GDM1 (cell line): ENCODE data around the gene GNE.
"Not testable (repeated sequence)": the region's sequence is repeated elsewhere in the genome, so short reads cannot be mapped to it uniquely, and the experiment has no call there.

Source experiments
- DNase-seq: peaks from one replicate; lab custom pipeline; 2025; lab: John Stamatoyannopoulos, UW

Gene GNE

GRCh38 chr9:36207546-36208012 is 50.7 kb downstream of the GNE start:
- no peak for DNase-seq

GRCh38 chr9:36207016-36207415 is 51.2 kb downstream of the GNE start:
- no peak for DNase-seq

DNA sequence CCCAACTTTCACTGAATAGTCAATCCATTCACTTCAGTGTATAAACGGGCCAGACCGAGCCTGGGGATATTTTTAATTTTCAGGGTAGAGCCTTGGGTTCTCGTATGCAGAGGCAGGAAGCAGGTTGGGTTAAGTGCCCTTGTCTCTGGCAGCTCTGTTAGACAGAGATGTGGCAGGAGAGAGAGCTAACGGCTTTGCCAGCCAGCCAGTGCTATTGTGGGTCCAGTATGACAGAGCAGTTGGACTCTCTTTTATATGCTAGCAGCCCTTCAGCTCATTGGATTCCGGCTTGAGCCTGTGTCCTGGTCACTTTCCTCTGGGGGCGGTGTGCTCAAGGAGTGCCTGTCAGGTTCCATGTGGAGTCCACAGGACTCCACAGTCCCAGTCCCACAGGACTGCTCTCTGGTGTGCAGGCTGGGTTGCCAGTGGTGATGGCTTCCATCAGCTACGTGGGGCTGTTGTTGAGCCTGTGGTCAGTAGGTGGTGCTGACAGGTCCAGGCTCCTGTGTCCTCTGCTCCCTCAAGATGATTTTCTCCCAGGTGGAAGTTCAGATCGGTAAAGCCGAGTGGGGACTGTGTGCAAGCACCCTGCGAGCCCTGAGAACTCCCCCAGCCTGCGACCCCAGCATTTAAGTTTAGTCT is 53.2 kb downstream of the GNE start:
- DNase-seq, result no peak

DNA sequence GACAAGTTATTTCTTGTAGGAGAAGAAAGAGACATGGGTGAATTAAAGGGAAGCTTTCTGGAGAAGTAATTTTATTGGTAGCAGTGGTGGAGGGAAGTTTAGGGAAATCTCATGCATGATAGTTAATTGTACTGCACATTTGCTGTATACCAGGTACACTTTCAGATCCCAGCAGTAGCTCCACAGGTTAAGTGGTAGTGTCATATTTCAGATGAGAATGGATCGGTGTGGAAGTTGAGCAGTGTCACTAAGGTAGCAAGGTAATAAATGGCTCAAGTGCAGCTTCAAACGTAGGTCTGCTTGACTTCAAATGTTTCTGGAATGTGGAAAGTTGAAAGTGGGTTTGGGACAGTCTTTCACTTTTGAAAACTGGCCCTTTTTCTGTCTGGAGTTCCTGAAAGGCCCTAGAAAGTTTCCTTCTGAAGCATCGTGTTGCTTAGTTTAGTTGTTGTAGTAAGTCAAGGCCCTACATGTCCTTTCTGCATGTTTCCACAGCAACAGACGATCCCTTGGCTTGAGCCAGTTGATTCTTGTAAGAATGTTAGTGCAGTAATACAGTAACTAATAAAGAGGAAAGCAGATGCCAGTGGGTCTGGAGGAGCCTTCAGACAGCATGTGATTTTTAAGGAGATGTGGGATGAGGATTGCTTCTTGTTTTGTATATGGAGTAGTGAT is 63.8 kb downstream of the GNE start:
- DNase-seq, result no peak

DNA sequence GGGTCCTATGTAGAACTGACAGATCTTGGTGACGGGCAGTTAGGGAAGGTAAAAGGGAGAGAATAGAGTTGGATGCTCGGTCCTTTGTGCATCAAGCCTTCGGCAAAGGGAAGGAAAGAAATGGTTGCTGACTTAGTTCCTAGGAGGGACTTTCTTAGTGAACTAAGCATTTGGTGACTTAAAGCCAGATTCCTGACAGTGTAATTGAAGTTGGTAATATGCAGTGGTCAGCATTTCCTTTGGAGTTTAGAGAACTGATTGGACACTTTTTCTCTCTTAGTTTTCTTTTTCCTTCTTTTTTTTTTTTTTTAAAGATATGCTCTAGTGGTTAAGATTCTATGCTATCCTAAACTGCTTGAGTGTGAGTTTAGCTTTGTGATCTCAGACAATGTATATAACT is 65.2 kb downstream of the GNE start:
- no peak for DNase-seq

GRCh38 chr9:36192196-36192595 is 66.1 kb downstream of the GNE start:
- no peak for DNase-seq

- no peak for DNase-seq
Observed at GRCh38 chr9:36191686-36192085, 66.6 kb downstream of the GNE start.

DNA sequence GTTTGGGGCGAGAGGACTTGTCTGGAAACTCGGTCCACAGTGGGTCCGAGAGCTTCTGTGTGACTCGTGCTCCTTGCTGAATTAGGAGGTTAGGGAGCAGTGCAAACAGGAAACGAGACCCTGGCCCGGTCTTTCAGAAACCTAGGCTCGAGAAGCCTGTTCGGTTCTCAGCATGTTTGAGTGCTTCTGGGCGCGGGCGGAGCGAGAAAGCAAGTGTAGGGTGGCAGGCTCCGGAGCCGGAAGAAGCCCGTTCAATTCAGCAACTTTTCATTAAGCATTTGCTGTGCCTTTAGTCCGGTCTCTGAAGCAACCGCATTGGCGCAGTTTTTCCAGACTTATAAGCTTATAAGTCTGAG is 67.0 kb downstream of the GNE start:
- DNase-seq, result no peak

GRCh38 chr9:36190388-36191289 is 67.6 kb downstream of the GNE start, which contains the start of gene CLTA:
CLTA (plus strand) TSS chr9:36190921; CDS start chr9:36191057, 136 bp downstream.
- DNase-seq, result peak; percentile 97

DNA sequence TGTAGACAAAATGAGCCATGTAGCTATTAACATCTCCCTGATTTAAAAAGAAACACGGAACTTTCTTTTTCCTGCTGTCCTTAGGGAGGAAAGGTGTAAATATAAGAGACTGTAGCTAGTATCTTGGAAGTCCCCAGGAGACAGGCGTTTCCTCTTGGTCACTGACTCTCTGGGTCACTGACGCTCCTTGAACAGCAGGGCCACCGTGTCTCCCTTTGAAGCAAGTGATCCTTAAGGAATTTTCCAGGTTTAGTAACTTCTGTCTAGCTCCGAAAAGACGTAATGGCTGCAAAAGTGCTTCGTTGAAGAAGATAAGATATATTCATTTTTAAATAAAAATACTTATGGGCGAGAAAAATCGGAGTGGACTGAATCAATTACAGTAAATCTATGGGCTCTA is 68.3 kb downstream of the GNE start:
- no peak for DNase-seq

DNA sequence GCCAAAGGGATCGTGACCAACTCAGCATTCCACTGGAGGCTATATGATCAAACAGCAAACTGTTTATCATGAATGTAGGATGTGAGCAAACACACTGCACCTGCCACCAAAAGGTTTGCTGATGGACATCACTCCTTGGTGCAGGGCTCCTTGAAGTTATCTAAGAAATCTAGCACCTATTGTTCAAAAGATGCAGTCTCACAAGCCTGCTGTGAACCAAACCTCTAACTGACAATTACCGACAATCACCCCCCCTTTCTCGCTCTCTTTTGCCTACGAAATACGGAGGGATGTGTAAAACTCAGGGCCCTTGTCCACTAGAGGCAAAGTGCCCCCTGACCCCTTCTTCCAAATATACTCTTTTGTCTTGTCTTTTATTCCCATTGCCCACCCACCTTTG is 70.0 kb downstream of the GNE start:
- no peak for DNase-seq

DNA sequence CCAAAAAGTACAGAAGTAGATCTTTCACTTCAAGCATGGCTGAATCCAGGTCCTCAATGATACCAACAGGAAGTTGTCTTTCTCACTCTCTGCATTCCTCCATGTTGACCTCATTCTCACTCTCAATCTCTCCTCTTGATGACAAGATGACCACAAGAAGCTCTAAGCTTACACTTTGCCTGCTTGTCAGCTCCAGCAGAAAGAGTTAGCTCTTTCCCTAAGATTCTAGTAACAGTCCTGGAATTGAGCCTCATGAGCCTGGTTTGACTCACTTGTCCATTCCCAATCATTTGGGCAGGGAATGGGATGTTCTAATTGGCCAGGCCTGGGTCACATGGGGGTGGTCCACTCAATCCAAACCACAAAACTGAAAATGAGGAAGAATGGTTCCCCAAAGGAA is 70.8 kb downstream of the GNE start:
- no peak for DNase-seq

DNA sequence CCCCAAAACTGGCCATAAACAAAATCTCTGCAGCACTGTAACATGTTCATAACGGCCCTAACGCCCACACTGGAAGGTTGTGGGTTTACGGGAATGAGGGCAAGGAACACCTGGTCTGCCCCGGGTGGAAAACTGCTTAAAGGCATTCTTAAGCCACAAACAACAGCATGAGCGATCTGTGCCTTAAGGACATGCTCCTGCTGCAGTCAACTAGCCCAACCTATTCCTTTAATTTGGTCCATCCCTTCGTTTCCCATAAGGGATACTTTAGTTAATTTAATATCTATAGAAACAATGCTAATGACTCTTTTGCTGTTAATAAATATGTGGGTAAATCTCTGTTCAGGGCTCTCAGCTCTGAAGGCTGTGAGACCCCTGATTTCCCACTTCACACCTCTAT is 78.0 kb downstream of the GNE start:
- DNase-seq, result not testable (repeated sequence)

DNA sequence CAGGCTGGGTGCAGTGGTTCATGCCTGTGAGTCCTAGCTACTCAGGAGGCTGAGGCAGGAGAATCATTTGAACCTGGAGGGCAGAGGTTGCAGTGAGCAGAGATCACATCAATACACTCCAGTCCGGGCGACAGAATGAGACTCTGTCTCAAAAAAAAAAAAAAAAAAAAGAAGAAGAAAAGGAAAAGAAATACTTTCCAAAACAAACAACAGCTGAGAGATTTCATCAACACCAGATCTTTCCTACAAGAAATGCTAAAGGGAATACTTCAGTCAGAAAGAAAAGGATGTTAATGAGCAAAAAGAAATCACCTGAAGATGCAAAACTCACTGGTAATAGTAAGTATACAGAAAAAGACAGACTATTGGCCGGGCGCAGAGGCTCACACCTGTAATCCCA is 80.7 kb downstream of the GNE start:
- DNase-seq, result no peak

DNA sequence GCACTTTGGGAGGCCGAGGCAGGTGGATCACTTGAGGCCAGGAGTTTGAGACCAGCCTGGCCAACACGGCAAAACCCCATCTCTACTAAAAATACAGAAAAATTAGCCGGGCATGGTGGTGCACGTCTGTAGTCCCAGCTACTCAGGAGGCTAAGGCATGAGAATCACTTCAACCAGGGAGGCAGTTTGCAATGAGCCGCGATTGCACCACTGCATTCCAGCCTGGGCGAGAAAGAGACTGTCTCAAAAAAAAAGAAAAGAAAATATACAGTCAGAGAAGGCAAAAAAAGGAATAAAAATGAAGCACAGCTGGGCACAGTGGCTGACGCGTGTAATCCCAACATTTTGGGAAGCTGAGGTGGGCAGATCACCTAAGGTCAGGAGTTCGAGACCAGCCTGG is 81.8 kb downstream of the GNE start:
- DNase-seq, result not testable (repeated sequence)

- DNase-seq, result not testable (repeated sequence)
Observed at GRCh38 chr9:36175209-36175608, 83.0 kb downstream of the GNE start.

DNA sequence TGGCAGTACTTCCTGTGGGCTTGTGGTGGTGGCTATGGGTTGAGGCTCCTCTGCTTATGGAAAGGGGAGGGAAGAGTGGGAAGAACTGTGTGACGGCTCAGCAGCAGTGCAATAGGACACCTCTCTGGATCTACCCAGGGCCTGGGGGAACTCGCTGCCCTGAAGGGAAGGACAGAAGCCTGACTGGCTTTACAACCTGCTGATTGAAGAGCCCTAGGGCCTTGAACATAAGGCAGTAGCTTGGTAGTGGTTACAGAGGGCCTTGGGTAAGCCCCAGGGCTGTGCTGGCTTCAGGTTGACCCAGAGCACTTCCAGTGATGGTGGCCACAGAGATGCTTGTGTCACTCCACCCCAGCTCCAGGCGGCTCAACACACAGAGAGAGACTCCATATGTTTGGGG is 83.5 kb downstream of the GNE start:
- no peak for DNase-seq

DNA sequence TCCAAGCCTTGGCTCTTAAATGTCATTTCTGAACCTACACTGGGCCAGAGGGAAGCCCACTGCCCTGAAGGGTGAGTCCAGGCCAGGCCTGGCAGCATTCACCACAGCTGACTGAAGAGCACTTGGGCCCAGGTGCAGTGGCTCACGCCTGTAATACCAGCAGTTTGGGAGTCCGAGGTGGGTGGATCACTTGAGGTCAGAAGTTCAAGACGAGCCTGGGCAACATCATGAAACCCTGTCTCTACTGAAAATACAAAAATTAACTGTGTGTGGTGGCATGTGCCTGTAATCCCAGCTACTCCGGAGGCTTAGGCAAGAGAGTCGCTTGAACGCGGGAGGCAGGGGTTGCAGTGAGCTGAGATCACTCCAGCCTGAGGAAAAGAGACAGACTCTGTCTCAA is 84.0 kb downstream of the GNE start:
- DNase-seq, result no peak

DNA sequence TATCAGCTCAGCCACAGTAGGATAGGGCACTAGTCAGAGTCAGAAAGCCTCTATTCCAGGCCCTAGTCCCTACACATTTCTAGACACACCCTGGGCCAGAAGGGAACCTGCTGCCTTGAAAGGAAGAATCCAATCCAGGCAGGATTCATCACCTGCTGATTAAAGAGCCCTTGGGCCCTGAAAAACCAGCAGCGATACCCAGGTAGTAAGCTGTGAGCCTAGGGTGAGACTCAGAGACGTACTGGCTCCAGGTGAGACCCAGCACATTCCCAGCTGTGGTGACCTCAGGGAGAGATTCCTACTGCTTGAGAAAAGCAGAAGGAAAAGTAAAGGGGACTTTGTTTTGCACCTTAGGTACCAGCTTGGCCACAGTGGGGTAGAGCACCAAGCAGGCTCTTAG is 84.4 kb downstream of the GNE start:
- no peak for DNase-seq

DNA sequence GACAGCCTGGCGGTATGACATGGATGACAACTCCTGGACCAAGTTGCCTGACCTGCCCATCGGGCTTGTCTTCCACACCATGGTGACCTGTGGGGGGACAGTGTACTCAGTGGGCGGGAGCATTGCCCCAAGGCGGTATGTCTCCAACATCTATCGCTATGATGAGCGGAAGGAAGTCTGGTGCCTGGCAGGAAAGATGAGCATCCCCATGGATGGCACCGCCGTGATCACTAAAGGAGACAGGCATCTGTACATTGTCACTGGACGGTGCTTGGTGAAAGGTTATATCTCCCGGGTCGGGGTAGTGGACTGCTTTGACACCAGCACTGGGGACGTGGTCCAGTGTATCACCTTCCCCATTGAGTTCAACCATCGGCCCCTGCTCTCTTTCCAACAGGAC is 87.7 kb downstream of the GNE start:
- no peak for DNase-seq

- no peak for DNase-seq
Observed at GRCh38 chr9:36169708-36170107, 88.5 kb downstream of the GNE start.

GRCh38 chr9:36169166-36169565 is 89.1 kb downstream of the GNE start, which contains the start of gene CCIN:
CCIN (plus strand) TSS chr9:36169388; CDS start chr9:36169503, 115 bp downstream.
- no peak for DNase-seq
